HEK293 (cell line): ENCODE data around the gene DDI1.

Experiments used
- CTCF ChIA-PET: fragments of 350-600 bp; formaldehyde crosslinking; extraction: SDS; loops from one replicate; lab custom pipeline; 2021; ENCODE audit warnings: antibody characterized with exemption; lab: Yijun Ruan, JAX
- POLR2A ChIA-PET: fragments of 300-600 bp; formaldehyde crosslinking; extraction: SDS; loops from one replicate; lab custom pipeline; 2020; ENCODE audit warnings: antibody characterized with exemption, inconsistent platforms; lab: Yijun Ruan, JAX
- H3K27ac ChIP-seq: fragments of 200-500 bp; sonication (Bioruptor generic); 2 replicates; pipeline ENCODE4 v1.5.1; 2014; ENCODE audit warnings: low read depth, low read length, control low read depth, inconsistent platforms; ENCODE audit errors: extremely low read depth
- H3K36me3 ChIP-seq, 2 experiments: fragments of 200-500 bp in 1 of 2; sonication (Bioruptor generic) in 1 of 2; 1 replicate in 1 of 2; 2 replicates in 1 of 2; pipeline ENCODE4 v1.5.1; 2014 to 2017; ENCODE audit warnings: inconsistent platforms in 2 of 2, low read length in 2 of 2; ENCODE audit not compliant: control insufficient read depth in 2 of 2, insufficient read depth in 1 of 2
- H3K4me1 ChIP-seq: fragments of 200-500 bp; sonication (Bioruptor generic); 2 replicates; pipeline ENCODE4 v1.5.1; 2014; ENCODE audit warnings: mild to moderate bottlenecking, low read length, inconsistent platforms; ENCODE audit not compliant: control insufficient read depth, insufficient read depth
- H3K4me3 ChIP-seq: 2 replicates; pipeline ENCODE4 v1.5.1; 2011; ENCODE audit warnings: low read depth, mild to moderate bottlenecking, control low read depth, low read length, moderate library complexity
- H3K9me3 ChIP-seq: fragments of 200-500 bp; sonication (Bioruptor generic); 2 replicates; pipeline ENCODE4 v1.5.1; 2014; ENCODE audit warnings: low read depth, low read length, inconsistent platforms; ENCODE audit not compliant: control insufficient read depth, insufficient read depth
- BCL11A ChIP-seq: fragments of 450-650 bp; formaldehyde crosslinking; IDR thresholded peaks from 2 replicates; pipeline ENCODE4 v1.5.1; 2016; ENCODE audit warnings: low read depth, missing biosample characterization, missing genetic modification characterization
- CTCF ChIP-seq: fragments of 450-650 bp; formaldehyde crosslinking; IDR thresholded peaks from 2 replicates; pipeline ENCODE4 v1.5.1; 2016; ENCODE audit warnings: missing biosample characterization, missing genetic modification characterization
- FEZF1 ChIP-seq: fragments of 450-650 bp; formaldehyde crosslinking; IDR thresholded peaks from 2 replicates; pipeline ENCODE4 v1.5.1; 2016; ENCODE audit warnings: missing biosample characterization, missing genetic modification characterization
- GLI4 ChIP-seq: fragments of 450-650 bp; formaldehyde crosslinking; IDR thresholded peaks from 2 replicates; pipeline ENCODE4 v1.5.1; 2016; ENCODE audit warnings: missing biosample characterization, missing genetic modification characterization
- GLIS1 ChIP-seq: fragments of 450-650 bp; formaldehyde crosslinking; IDR thresholded peaks from 2 replicates; pipeline ENCODE4 v1.5.1; 2016; ENCODE audit warnings: missing biosample characterization, missing genetic modification characterization
- MEIS1 ChIP-seq: sonication (generic); formaldehyde crosslinking; IDR thresholded peaks from 2 replicates; pipeline ENCODE4 v1.8.1; 2022; ENCODE audit warnings: missing genetic modification reagents, mild to moderate bottlenecking, borderline replicate concordance
- MYNN ChIP-seq: fragments of 450-650 bp; formaldehyde crosslinking; IDR thresholded peaks from 2 replicates; pipeline ENCODE4 v1.5.1; 2016; ENCODE audit warnings: missing biosample characterization, missing genetic modification characterization, borderline replicate concordance
- SALL2 ChIP-seq: fragments of 450-650 bp; formaldehyde crosslinking; IDR thresholded peaks from 2 replicates; pipeline ENCODE4 v1.5.0; 2017; ENCODE audit warnings: missing biosample characterization, mild to moderate bottlenecking, missing genetic modification characterization, borderline replicate concordance
- SETDB1 ChIP-seq: IDR thresholded peaks from one replicate; pipeline ENCODE4 v1.6.1; 2017; ENCODE audit warnings: mild to moderate bottlenecking, low read length, moderate library complexity, mixed read lengths; ENCODE audit not compliant: insufficient read length
- YY2 ChIP-seq: fragments of 450-650 bp; formaldehyde crosslinking; IDR thresholded peaks from 2 replicates; pipeline ENCODE4 v1.5.1; 2016; ENCODE audit warnings: missing biosample characterization, missing genetic modification characterization
- ZEB2 ChIP-seq: fragments of 450-650 bp; formaldehyde crosslinking; IDR thresholded peaks from 2 replicates; pipeline ENCODE4 v1.5.1; 2016; ENCODE audit warnings: missing biosample characterization, missing genetic modification characterization
- ZFP69B ChIP-seq: fragments of 450-650 bp; formaldehyde crosslinking; IDR thresholded peaks from 2 replicates; pipeline ENCODE4 v1.5.1; 2016; ENCODE audit warnings: missing biosample characterization, missing genetic modification characterization
- ZNF114 ChIP-seq: fragments of 450-650 bp; formaldehyde crosslinking; IDR thresholded peaks from 2 replicates; pipeline ENCODE4 v1.5.0; 2017; ENCODE audit warnings: missing biosample characterization, missing genetic modification characterization
- ZNF221 ChIP-seq: fragments of 450-650 bp; formaldehyde crosslinking; IDR thresholded peaks from 2 replicates; pipeline ENCODE4 v1.5.1; 2017; ENCODE audit warnings: missing biosample characterization, missing genetic modification characterization, borderline replicate concordance
- ZNF248 ChIP-seq: fragments of 450-650 bp; formaldehyde crosslinking; IDR thresholded peaks from 2 replicates; pipeline ENCODE4 v1.5.1; 2017; ENCODE audit warnings: missing biosample characterization, missing genetic modification characterization
- ZNF274 ChIP-seq, 2 experiments: fragments of 200-500 bp in 1 of 2; fragments of 450-650 bp in 1 of 2; sonication (Bioruptor generic) in 1 of 2; formaldehyde crosslinking in 1 of 2; IDR thresholded peaks; 2 replicates each; pipeline versions ENCODE4 v1.5.1 to v1.6.1; 2014 to 2016; ENCODE audit warnings: borderline replicate concordance in 1 of 2, inconsistent platforms in 1 of 2, low read length in 1 of 2, missing biosample characterization in 1 of 2, missing genetic modification characterization in 1 of 2
- ZNF510 ChIP-seq: fragments of 450-650 bp; formaldehyde crosslinking; IDR thresholded peaks from 2 replicates; pipeline ENCODE4 v1.5.1; 2018; ENCODE audit warnings: mild to moderate bottlenecking, missing genetic modification characterization, missing biosample characterization; ENCODE audit not compliant: insufficient replicate concordance
- ZNF544 ChIP-seq: fragments of 450-650 bp; formaldehyde crosslinking; IDR thresholded peaks from 2 replicates; pipeline ENCODE4 v1.5.0; 2017; ENCODE audit warnings: missing biosample characterization, missing genetic modification characterization
- ZNF571 ChIP-seq: fragments of 450-650 bp; formaldehyde crosslinking; IDR thresholded peaks from 2 replicates; pipeline ENCODE4 v1.5.0; 2017; ENCODE audit warnings: missing biosample characterization, missing genetic modification characterization
- ZNF600 ChIP-seq: fragments of 450-650 bp; formaldehyde crosslinking; IDR thresholded peaks from 2 replicates; pipeline ENCODE4 v1.5.1; 2016; ENCODE audit warnings: missing biosample characterization, missing genetic modification characterization
- ZNF629 ChIP-seq: fragments of 450-650 bp; formaldehyde crosslinking; IDR thresholded peaks from 2 replicates; pipeline ENCODE4 v1.5.1; 2017; ENCODE audit warnings: missing biosample characterization, missing genetic modification characterization
- ZNF654 ChIP-seq: fragments of 450-650 bp; formaldehyde crosslinking; IDR thresholded peaks from 2 replicates; pipeline ENCODE4 v1.5.1; 2016; ENCODE audit warnings: low read depth, missing biosample characterization, missing genetic modification characterization
- ZSCAN4 ChIP-seq: fragments of 450-650 bp; formaldehyde crosslinking; IDR thresholded peaks from 2 replicates; pipeline ENCODE4 v1.5.1; 2017; ENCODE audit warnings: missing biosample characterization, missing genetic modification characterization
- ZXDB ChIP-seq: fragments of 450-650 bp; formaldehyde crosslinking; IDR thresholded peaks from 2 replicates; pipeline ENCODE4 v1.5.1; 2016; ENCODE audit warnings: missing biosample characterization, missing genetic modification characterization

Gene DDI1

GRCh38 chr11:104060004-104060794 lies 23.8 kb downstream of the DDI1 start (continued):
- TF ChIP-seq CTCF = no peak
- TF ChIP-seq GLIS1 (tag by site-specific recombination) = no peak
- no peak for TF ChIP-seq ZXDB
- no peak for TF ChIP-seq ZNF114 (tag by site-specific recombination)
- no peak for TF ChIP-seq ZNF629 (tag by site-specific recombination)
- no peak for TF ChIP-seq FEZF1 (tag by site-specific recombination)
- no peak for TF ChIP-seq MYNN
- no peak for TF ChIP-seq BCL11A

GRCh38 chr11:104060820-104061219 lies 24.4 kb downstream of the DDI1 start:
- no peaks in the 10 kb centered on the region for H3K9me3 ChIP-seq
- no peak for TF ChIP-seq ZFP69B (tag by site-specific recombination)
- TF ChIP-seq ZNF654 (tag by site-specific recombination) = no peak
- TF ChIP-seq SETDB1 = no peak
- TF ChIP-seq SALL2 = no peak
- no peak for TF ChIP-seq MEIS1 (CRISPR knock-in tag)
- no peak for TF ChIP-seq ZNF510
- no peak for TF ChIP-seq ZNF274 (IDR thresholded peaks at IDR 0.05; ENCODE audit: low read length)
- TF ChIP-seq ZNF274 (tag by site-specific recombination; IDR thresholded peaks at IDR 0.05; ENCODE audit: borderline replicate concordance) = no peak
- no peak for TF ChIP-seq ZNF600
- no peak for TF ChIP-seq ZNF544
- no peak for TF ChIP-seq YY2 (tag by site-specific recombination)
- TF ChIP-seq ZNF221 (tag by site-specific recombination) = no peak
- no peak for TF ChIP-seq GLI4
- no peak for TF ChIP-seq ZNF248 (tag by site-specific recombination)
- TF ChIP-seq ZEB2 (tag by site-specific recombination) = no peak
- ChIA-PET POLR2A (interaction anchor here (0.6 kb wide), 1 partner anchor 88 kb away, joined by 3 read pairs; no protein-coding TSS in a partner anchor), CTCF (no interaction called here)
- no peak overlapping the region for H3K27ac ChIP-seq
- no peaks in the 10 kb centered on the region for H3K4me1 ChIP-seq
- no peak overlapping the region for H3K4me3 ChIP-seq
- H3K36me3 ChIP-seq = no peaks in the 10 kb centered on the region

- no peak overlapping the region for H3K4me3 ChIP-seq
- ChIA-PET CTCF (interaction anchor here (0.6 kb wide), 1 partner anchor 675 kb away, joined by 3 read pairs; no protein-coding TSS in a partner anchor), POLR2A (no interaction called here)
- H3K27ac ChIP-seq = no peak overlapping the region
- no peaks in the 10 kb centered on the region for H3K9me3 ChIP-seq
- H3K36me3 ChIP-seq = no peaks in the 10 kb centered on the region
- no peaks in the 10 kb centered on the region for H3K4me1 ChIP-seq
- no peak for TF ChIP-seq ZSCAN4 (tag by site-specific recombination)
- TF ChIP-seq ZNF571 (tag by site-specific recombination) = no peak
Observed at GRCh38 chr11:104061853-104062521, 25.5 kb downstream of the DDI1 start.
